Endothelial cell of umbilical vein (primary cell): ENCODE data around the gene CEP43.

Source experiments
- GATA2 ChIP-seq: IDR thresholded peaks from 2 replicates; pipeline ENCODE4 v1.7.0; 2011; ENCODE audit warnings: low read depth, mild to moderate bottlenecking, moderate library complexity, mixed read lengths, low read length; ENCODE audit not compliant: insufficient read length, insufficient read depth
- JUN ChIP-seq: IDR thresholded peaks from 2 replicates; pipeline ENCODE4 v1.6.1; 2011; ENCODE audit warnings: borderline replicate concordance, low read depth; ENCODE audit not compliant: insufficient read length, insufficient read depth
- POLR2A ChIP-seq: IDR thresholded peaks from 2 replicates; pipeline ENCODE4 v1.6.1; 2012; ENCODE audit warnings: low read depth, mild to moderate bottlenecking, control low read depth, low read length
- POLR2AphosphoS5 ChIP-seq: IDR thresholded peaks from 2 replicates; pipeline ENCODE4 v1.6.1; 2012; ENCODE audit warnings: low read depth, mild to moderate bottlenecking, control low read depth, low read length, moderate library complexity; ENCODE audit not compliant: insufficient read depth
- TF ChIP-seq, protein P1 (sequence below), 2 donors: IDR thresholded peaks; 1 replicate in 1 of 2; 2 replicates in 1 of 2; pipeline ENCODE4 v1.5.1; 2011; ENCODE audit warnings: low read length in 2 of 2, mild to moderate bottlenecking in 2 of 2, moderate library complexity in 2 of 2, control low read depth in 1 of 2, inconsistent platforms in 1 of 2, low read depth in 1 of 2; ENCODE audit not compliant: insufficient read depth in 1 of 2; ENCODE audit errors: extremely low read depth in 1 of 2
- TF ChIP-seq, protein P2 (sequence below): IDR thresholded peaks from 2 replicates; pipeline ENCODE4 v1.6.1; 2011; ENCODE audit not compliant: insufficient read depth, insufficient read length

- TF ChIP-seq POLR2AphosphoS5 (no peak), JUN (no peak), GATA2 (no peak), POLR2A (no peak)
- TF ChIP-seq, protein P1, sequence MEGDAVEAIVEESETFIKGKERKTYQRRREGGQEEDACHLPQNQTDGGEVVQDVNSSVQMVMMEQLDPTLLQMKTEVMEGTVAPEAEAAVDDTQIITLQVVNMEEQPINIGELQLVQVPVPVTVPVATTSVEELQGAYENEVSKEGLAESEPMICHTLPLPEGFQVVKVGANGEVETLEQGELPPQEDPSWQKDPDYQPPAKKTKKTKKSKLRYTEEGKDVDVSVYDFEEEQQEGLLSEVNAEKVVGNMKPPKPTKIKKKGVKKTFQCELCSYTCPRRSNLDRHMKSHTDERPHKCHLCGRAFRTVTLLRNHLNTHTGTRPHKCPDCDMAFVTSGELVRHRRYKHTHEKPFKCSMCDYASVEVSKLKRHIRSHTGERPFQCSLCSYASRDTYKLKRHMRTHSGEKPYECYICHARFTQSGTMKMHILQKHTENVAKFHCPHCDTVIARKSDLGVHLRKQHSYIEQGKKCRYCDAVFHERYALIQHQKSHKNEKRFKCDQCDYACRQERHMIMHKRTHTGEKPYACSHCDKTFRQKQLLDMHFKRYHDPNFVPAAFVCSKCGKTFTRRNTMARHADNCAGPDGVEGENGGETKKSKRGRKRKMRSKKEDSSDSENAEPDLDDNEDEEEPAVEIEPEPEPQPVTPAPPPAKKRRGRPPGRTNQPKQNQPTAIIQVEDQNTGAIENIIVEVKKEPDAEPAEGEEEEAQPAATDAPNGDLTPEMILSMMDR (IDR thresholded peaks at IDR 0.05; ENCODE audit: extremely low read depth in 1 of 2, insufficient read depth in 1 of 2, low read depth in 1 of 2, low read length in 2 of 2): no peak
- TF ChIP-seq, protein P2, sequence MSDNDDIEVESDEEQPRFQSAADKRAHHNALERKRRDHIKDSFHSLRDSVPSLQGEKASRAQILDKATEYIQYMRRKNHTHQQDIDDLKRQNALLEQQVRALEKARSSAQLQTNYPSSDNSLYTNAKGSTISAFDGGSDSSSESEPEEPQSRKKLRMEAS: no peak
Measured at GRCh38 chr6:167047554-167047953, 48.4 kb downstream of the CEP43 start.
